GM12878 (cell line): ENCODE measurements around the gene SPDYC.

Experiments
- ASH2L ChIP-seq: fragments of 300-600, 200-600 bp; sonication (generic); IDR thresholded peaks from 2 replicates; pipeline ENCODE4 v1.6.1; 2017; ENCODE audit warnings: low read depth, mild to moderate bottlenecking, borderline replicate concordance
- ESRRA ChIP-seq: IDR thresholded peaks from 2 replicates; pipeline ENCODE4 v1.6.1; 2012; ENCODE audit warnings: mild to moderate bottlenecking, low read length, improper control_type of control experiment
- EZH2 ChIP-seq: IDR thresholded peaks from 2 replicates; pipeline ENCODE4 v1.6.1; 2012; ENCODE audit warnings: low read depth, mild to moderate bottlenecking, control low read depth, inconsistent platforms, low read length, borderline replicate concordance; ENCODE audit not compliant: control insufficient read depth
- RAD21 ChIP-seq: IDR thresholded peaks from 2 replicates; pipeline ENCODE4 v1.6.1; 2011; ENCODE audit warnings: mild to moderate bottlenecking, low read depth, low read length, moderate library complexity; ENCODE audit not compliant: insufficient read depth

DNA sequence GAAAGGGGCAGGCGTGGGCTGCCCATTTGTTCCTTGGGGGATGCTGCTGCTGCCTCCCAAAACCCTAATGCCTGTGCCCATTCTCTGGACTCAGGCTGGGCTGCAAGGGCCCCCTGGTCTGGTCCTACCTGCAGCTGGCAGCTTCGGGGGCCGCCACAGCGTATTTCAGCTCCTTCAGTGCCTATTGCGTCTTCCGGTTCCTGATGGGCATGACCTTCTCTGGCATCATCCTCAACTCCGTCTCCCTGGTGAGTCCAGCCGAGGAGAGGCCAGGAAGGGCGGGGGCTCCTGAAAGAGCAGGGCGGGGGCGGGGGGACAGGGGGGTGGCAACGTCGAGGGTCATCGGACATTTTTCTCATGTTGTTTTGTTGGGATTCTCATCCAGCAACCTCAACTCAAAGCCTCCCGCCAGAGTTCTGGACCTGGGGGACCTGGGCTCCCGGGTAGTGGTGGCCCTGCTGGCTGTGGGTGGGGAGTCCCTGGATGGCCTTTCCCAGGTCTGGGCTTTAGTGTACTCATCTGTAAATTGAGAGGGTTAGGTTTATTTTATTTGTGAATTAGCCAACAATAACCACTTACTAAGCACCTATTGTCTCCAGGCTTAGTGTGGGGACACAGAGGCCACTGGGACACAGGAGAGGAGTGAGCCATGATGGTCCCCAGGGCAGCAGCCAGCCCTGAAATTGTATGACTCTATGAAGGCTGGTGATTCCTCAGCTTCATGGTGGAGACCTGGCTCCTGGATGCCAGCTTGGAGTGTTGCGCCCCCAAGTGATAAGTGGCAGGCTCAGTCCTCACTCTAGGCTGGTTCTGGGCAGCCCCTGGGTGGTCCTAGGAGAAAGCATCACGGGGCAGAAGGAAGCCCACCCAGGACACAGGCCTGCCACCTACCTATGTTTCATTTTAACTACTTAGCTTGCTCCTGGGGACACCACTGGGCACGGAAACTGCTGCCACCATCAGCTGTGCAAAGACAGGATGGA, 47.7 kb downstream of the SPDYC start:
- no peak for TF ChIP-seq ASH2L
- no peak for TF ChIP-seq RAD21
- no peak for TF ChIP-seq ESRRA
- TF ChIP-seq EZH2: no peak
